Hair follicular keratinocyte (primary cell): ENCODE data around the gene ASB14. TPM values are rescaled to one million over a fixed set of nuclear protein-coding genes. Genes with fewer than 3 reads are reported as not detected.

Experiments
- total RNA-seq: library from RNA; depleted of rRNA; stranded (reverse); fragments of >200 nt; gene quantifications from 2 replicates; pipeline ENCODE4 v1.2.3, GENCODE V29; 2015

Gene ASB14
- not detected in 2 replicates for total RNA-seq

GRCh38 chr3:57292159-57292896, at the start of gene ASB14:
Gene ASB14 (minus strand): TSS chr3:57292685. CDS start chr3:57292033, 652 bp downstream.

GRCh38 chr3:57227204-57227929, 65.1 kb downstream of the ASB14 start, which contains the start of gene APPL1:
Gene APPL1 (plus strand): TSS chr3:57227729. CDS start chr3:57227884, 155 bp downstream.

Other genes with a start within 250 kb of the ASB14 start
- not detected in 2 replicates for gene SPATA12, start 232.0 kb downstream of the ASB14 start, total RNA-seq
- gene IL17RD, start 127.3 kb downstream of the ASB14 start, total RNA-seq: 1.1 and 1.3 TPM in 2 replicates
- gene HESX1, start 92.7 kb downstream of the ASB14 start, total RNA-seq: 0.34 and 0.55 TPM in 2 replicates
- 18.1 and 23.2 TPM in 2 replicates for gene APPL1, start 65.0 kb downstream of the ASB14 start, total RNA-seq